NCI-H524 treated with DMSO at 0.1 percent for 48 hours (cell line): Measurements from ENCODE around the gene MLXIP.

ENCODE experiments used
- DNase-seq: peaks from one replicate; lab custom pipeline; 2025; lab: John Stamatoyannopoulos, UW

The MLXIP gene

DNA sequence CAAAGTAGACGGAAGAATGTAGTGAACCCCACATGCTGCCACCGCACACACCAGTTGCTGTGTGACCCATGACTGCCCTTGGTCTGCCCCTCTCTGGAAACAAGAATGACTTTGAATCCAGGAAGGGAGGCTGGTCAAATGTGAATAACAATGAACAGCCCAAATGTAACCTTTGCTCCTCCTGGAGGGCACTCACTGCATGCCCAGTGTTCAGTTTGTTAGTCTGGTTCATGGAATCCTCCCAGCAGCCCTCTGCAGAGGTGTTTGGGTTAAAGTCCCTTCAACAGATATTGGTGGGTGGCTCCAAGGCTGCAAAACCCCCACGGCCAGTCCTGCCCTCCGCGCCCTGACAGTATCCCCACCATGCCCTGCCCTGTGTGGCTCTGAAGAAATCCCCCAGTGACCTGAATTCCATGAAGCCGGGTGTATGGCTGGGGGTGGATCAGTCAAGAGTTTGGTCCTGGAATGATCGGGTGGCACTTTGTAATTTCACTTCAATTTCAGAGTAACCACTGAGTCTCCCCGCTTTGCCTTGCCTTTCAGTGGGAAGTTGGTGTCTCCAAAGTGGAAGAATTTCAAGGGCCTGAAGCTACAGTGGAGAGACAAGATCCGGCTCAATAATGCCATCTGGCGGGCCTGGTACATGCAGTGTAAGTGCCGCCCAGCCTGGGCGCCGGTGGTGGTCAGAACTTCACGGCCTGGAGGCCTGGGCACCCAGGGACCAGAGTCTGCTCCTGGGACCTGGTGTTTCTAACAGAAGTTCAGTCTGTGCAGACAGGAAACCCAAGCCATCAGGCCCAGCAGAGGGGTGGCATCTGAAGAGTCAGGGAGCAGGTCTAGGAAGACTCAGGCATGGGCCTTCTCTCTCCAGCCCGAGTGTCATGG, 48.4 kb downstream of the MLXIP start:
- DNase-seq, result no peak

DNA sequence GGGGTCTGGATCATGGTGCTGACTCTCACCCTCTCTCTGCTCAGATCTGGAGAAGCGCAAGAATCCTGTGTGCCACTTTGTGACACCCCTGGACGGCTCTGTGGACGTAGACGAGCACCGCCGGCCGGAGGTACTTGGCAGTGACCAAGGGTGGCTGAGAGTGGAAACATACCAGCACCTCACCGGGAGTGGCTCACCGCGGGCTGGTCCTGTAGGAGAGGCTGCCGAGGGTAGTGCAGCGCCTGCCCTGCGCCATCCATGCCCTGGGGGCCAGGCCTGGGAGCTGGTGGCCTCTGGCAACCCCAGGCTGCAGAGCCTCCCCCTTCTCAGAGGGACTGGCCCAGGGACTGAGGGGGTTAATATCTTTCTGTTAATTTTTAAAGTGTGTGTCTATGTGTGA, 49.3 kb downstream of the MLXIP start:
- DNase-seq, result no peak

- no peak for DNase-seq
These were observed 49.9 kb downstream of the MLXIP start for GRCh38 chr12:122128481-122128880.

- DNase-seq, result no peak
These were observed 50.6 kb downstream of the MLXIP start for GRCh38 chr12:122129131-122129530.

DNA sequence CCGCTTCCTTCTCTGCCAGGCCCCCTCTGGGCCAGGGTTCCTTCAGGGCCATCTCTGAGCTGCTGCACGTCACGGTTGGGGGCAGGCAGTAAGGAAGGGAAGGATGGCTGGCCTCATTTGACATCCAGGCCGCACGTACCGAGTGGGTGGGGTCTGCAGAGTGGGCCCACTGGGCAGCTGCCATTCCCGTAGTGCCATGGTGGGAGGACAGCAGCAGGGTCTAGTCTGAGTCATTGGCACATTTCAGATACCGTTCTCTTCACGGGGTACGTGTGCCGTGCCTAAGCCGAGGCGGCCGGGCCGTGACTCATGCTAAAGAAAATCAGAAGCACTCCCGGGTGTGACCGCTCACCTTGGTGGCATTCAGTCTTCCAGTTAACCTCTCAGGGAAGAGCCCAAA, 51.6 kb downstream of the MLXIP start:
- no peak for DNase-seq

DNA sequence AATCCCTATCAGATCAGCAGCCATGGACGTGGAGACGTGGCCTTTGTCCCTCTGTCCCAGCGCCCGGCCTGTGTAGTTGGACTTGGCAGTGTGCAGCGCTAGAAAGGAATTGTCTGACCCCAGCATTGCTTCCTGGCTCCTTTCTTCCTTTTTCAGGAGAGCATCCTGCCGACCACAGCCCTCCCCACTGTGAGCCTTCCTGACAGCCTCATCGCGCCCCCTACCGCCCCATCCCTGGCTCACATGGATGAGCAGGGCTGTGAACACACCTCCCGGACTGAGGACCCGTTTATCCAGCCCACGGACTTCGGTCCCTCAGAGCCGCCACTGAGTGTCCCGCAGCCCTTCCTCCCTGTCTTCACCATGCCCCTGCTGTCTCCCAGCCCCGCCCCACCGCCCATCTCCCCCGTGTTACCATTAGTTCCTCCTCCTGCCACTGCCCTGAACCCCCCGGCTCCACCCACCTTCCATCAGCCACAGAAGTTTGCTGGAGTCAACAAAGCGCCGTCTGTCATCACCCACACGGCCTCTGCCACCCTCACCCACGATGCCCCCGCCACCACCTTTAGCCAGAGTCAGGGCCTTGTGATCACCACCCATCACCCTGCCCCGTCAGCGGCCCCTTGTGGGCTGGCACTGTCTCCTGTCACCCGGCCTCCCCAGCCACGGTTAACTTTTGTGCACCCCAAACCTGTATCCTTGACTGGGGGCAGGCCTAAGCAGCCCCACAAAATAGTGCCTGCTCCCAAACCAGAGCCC, 54.8 kb downstream of the MLXIP start:
- no peak for DNase-seq

- DNase-seq, result no peak
These were observed 57.0 kb downstream of the MLXIP start for GRCh38 chr12:122135437-122136031.

DNA sequence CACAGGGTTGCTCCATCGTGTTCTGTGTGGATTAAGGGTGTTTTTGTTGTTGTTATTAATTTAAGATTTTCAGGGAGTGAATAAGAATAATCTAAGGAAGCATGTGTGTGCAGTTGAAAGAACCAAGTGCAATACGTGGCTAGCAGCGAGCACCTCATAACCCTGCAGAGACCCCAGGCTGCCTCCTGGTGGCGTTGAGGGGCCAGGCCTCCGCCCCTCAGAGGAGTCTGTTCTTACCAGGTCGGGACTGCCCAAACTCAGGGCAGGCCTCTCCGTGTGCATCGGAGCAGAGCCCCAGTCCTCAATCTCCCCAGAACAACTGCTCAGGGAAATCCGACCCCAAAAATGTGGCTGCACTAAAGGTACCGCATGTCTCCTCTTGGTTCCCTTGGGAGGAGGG, 58.7 kb downstream of the MLXIP start:
- DNase-seq, result no peak

DNA sequence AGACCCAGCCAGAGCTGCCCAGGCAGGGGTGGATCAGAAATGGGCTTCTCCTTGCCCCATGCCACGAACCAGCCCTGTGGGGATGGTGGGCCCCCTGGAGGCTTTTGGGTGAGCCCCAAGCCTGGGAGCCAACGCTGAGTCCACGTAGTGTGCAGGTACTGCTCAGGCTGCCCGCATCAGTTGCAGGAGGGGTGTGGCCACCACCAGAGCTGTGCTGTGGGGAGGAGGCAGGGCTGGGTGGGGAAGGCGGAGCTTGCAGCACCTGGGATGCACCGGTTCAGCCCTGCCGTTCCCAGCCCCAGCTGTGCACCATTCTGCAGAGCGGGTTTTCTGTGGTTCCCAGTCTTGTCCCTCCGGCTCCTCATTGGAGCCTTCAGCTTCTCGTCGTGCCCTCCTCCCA, 59.1 kb downstream of the MLXIP start:
- no peak for DNase-seq

DNA sequence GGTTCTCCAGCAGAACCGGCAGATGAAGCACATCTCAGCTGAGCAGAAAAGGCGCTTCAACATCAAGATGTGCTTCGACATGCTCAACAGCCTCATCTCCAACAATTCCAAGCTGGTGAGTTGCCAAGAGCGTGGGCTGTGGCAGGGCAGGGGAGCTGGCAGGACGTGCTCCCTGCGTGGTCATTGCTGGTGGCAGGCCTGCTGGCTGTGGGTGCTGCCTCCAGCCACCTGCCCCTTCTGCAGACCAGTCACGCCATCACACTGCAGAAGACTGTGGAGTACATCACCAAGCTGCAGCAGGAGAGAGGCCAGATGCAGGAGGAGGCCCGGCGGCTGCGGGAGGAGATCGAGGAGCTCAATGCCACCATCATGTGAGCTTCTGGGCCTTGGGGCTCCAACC, 59.6 kb downstream of the MLXIP start:
- DNase-seq, result no peak

DNA sequence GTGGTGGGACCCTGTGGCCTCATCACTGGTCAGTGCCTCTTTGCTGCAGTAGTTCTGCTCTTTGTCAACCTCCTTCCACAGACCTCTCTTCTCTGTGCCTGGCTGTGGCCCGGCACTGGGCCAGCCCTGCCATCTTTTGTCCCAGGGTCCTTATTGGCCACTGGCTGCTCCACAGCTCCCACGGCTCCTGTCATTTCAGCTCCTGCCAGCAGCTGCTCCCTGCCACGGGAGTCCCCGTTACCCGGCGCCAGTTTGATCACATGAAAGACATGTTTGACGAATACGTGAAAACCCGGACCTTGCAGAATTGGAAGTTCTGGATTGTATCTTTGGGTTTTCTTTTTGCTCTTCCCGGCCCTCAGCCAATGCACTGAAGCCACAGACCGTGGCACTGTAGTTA, 60.1 kb downstream of the MLXIP start:
- no peak for DNase-seq

GRCh38 chr12:122139266-122139665, 60.7 kb downstream of the MLXIP start:
- no peak for DNase-seq

- no peak for DNase-seq
These were observed 61.4 kb downstream of the MLXIP start for GRCh38 chr12:122139941-122140340.

DNA sequence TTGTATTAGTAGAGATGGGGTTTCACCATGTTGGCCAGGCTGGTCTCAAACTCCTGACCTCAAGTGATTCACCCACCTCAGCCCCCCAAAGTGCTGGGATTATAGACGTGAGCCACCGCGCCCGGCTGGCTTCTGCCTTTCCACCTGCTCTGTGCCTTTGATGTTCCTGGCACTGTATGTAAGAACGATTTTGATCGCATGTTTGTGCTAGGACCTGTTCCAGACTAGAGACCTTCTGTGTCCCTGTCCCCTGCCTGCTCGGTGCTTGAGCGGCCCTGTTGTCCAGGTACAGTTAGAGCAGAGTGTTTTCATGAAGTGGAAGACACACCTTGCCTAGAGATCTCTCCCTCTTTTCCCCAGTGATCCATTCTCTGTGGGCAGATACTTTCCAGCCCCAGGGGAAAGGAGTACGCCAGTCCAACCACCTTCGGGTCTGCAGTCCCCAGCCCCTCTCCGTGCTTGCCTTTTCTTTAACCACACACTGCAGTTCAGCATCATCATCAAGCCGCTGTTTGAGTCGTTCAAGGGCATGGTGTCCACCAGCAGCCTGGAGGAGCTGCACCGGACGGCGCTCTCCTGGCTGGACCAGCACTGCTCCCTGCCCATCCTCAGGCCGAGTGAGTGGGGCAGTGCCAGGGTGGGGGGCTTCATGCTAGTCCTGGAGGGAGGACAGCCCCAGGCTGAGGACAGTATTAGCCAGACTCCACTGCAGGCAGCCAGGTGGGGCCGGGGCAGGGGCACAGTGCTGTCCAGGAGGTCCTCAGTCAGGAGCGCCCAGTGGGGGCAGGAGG, 62.1 kb downstream of the MLXIP start:
- no peak for DNase-seq

DNA sequence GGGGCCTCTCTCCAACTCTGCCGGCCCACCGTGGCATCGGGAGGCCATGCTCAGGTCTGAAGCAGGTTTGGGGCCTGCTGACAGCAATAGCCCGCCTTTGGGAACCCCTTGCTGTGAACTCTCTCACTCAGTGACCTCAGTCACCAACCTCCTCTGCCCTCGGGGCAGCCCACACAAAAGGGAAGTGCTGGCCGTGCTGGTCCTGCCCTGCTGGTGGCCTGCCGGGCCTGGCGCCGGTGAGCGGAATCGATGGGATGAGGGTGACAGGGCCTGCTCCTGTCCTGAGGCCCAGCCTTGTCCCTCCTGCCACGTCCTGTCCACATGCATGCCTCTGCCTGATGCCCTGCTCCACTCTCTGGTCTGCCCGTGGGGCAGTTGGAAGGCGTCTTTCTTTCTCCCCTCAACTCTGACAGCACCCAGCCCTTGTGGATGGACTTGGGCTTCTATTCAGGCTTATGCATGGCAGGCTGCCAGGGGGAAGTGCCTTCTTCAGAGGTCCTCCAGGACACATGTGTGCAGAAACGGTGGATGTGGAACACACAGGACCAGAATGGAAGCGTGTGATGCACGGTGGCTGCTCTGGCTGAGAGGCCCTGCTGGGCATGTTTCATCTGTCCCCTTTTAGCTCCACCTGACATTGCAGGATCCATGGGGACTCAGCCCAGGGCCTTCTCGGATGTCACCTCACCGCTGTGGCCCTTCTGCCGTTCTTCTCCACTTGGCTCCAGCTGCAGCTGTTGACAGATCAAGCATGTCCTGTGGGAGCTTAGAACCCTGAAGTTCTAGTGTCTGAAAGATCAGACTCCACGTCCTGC, 63.6 kb downstream of the MLXIP start:
- no peak for DNase-seq

GRCh38 chr12:122142857-122143256, 64.3 kb downstream of the MLXIP start:
- DNase-seq, result no peak

- no peak for DNase-seq
These were observed 66.3 kb downstream of the MLXIP start for GRCh38 chr12:122144885-122145284.

GRCh38 chr12:122145505-122146330, 67.2 kb downstream of the MLXIP start:
- no peak for DNase-seq

DNA sequence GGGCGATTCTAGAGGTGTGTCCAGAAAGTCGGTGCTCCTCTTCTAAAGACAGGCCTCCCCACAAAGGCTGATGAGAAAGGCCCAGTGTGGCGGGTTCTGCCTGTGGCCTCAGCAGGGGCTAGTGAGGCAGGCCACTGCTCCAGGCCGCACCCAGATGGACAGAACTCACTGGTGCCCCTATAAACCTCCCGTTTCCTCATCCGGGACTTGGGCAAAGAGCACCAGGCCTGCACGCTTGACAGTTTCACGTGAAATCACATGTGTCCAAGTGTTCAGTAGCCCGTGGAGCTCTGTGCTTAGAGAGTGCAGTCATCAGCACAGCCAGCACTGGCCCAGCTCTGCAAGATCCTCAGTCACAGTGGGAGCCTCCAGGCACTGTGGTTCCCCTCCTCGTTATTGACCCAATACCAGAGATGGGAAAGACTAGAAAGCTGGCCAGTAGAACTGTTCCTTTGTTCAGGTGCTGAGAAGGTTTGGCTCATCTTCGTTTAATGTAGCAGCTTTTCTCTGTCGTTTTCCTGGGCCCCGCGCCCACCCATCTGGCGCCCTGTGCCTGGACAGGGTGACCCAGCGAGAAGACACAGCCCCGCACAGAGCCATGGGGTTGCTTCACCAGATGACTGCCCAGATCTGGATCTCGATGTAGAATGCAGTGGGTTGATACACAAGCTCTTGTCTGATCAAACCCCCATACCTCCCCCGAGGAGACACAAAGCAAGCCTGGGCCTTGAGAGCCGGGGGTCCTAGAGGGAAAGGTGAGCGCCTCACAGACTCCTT, 69.1 kb downstream of the MLXIP start:
- no peak for DNase-seq

DNA sequence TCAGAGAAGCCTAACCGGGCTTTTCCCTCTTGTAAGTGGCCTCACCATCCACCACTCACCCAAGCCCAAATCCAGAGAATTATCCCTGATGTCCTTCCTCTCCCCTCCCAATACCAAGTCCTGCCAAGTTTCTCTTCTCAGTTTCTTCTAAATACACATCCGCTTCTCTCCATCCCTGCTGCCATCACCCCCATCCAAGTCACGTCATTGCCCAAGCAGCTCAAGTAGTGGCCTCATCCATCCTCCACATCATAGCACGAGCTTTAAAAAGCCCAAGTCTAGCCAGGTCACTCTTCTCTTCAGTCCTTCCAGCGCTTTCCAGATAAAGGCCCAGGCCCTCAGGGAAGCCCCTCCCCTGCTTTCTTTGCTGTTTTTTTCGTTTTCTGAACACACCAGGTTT, 70.1 kb downstream of the MLXIP start:
- DNase-seq, result no peak
